HFFc6 (cell line): ENCODE measurements around the gene ANKRD16. TPM values are rescaled to one million over a fixed set of nuclear protein-coding genes. Genes with fewer than 3 reads are reported as not detected.
A peak's percentile ranks its signal among the peaks of the same experiment; 100 is the strongest.
"Not testable (repeated sequence)": the region's sequence is repeated elsewhere in the genome, so short reads cannot be mapped to it uniquely, and the experiment has no call there.

Experiments
- DNase-seq: peaks from one replicate; pipeline ENCODE4 v3.0.0-alpha.2; 2018
- H3K27ac Mint-ChIP-seq: 2 replicates; pipeline ENCODE4 v1.8.0; 2020; ENCODE audit warnings: mild to moderate bottlenecking, mixed read lengths
- H3K27me3 Mint-ChIP-seq: 2 replicates; pipeline ENCODE4 v1.8.0; 2021; ENCODE audit warnings: mild to moderate bottlenecking, moderate library complexity, mixed read lengths; ENCODE audit not compliant: insufficient read depth
- H3K36me3 Mint-ChIP-seq: 2 replicates; pipeline ENCODE4 v1.8.0; 2021; ENCODE audit warnings: low read depth, mixed read lengths
- H3K4me1 Mint-ChIP-seq: 2 replicates; pipeline ENCODE4 v1.8.0; 2020; ENCODE audit warnings: low read depth, mixed read lengths
- H3K4me3 Mint-ChIP-seq: 2 replicates; pipeline ENCODE4 v1.8.0; 2020; ENCODE audit warnings: mild to moderate bottlenecking, moderate library complexity, mixed read lengths
- H3K9me3 Mint-ChIP-seq: 2 replicates; pipeline ENCODE4 v1.8.0; 2020; ENCODE audit warnings: mild to moderate bottlenecking, mixed read lengths
- total RNA-seq, 6 experiments: library from RNA; stranded (reverse); fragmentation: NEBNext Ultra II Directional; extraction: Animal tissue kit (Norgen Biotek cat#: 25700); gene quantifications; 2 replicates in 1 of 6; 3 replicates in 5 of 6; pipeline ENCODE4 v1.2.3, GENCODE V29; 2021
- TF ChIP-seq, protein P1 (sequence below): fragments of 200-600 bp; sonication (generic); IDR thresholded peaks from 2 replicates; pipeline ENCODE4 v1.5.0; 2021; ENCODE audit warnings: antibody characterized with exemption, mild to moderate bottlenecking

Gene ANKRD16
- total RNA-seq, 6 experiments from 2014 or later = 4.7 to 6.7 (median 5.5) TPM

DNA sequence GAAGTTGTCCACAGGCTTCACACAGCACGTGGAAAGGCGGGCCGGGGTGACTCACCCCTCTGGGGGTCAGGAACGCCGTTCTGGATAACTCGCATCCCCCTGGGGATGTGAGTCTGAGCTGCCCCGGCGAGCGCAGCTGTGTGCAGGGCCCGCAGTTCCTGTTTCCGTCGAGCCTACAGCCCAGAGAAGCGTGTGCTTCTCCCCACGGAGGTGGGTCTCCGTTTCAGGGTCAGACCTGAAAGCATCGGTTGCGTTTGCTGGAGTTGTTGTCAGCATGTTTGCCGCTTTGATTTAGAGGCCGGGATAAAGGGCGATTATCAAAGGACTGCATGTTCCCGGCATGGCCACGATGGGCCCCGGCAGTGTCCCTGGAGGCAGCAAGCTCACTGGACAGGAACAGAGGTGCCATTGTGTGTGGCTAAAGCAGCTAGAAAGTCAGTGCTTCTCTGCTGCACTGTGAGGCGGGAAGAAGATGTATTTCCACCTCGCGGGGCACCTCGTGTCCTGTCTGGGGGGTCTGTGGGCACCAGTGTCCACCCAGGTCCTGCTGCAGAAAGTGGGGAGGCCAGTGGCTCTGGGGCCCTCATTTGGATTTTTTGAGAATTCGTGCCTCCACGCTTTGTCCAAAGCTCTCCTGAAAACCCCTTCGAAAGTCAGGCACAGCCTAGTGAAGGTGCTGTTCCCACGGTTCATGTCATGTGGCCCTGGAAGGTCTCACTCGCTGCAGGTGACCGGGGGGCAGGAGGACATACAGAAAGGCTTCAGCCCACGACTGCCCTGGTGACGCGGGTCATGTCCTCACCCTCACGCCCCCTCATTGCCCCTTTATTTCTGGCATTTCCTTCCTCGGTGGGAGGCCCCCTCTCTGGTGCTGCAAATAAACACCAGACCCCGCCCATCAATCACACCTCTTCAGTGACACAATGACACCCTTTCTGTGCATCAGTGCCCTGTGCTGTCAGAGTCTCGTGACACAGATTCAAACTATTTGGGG lies 49.1 kb downstream of the ANKRD16 start:
- no peak overlapping the region for H3K27ac Mint-ChIP-seq
- H3K27me3 Mint-ChIP-seq = peaks cover 4% of the 10 kb centered on the region
- TF ChIP-seq, protein P1, sequence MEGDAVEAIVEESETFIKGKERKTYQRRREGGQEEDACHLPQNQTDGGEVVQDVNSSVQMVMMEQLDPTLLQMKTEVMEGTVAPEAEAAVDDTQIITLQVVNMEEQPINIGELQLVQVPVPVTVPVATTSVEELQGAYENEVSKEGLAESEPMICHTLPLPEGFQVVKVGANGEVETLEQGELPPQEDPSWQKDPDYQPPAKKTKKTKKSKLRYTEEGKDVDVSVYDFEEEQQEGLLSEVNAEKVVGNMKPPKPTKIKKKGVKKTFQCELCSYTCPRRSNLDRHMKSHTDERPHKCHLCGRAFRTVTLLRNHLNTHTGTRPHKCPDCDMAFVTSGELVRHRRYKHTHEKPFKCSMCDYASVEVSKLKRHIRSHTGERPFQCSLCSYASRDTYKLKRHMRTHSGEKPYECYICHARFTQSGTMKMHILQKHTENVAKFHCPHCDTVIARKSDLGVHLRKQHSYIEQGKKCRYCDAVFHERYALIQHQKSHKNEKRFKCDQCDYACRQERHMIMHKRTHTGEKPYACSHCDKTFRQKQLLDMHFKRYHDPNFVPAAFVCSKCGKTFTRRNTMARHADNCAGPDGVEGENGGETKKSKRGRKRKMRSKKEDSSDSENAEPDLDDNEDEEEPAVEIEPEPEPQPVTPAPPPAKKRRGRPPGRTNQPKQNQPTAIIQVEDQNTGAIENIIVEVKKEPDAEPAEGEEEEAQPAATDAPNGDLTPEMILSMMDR = no peak
- no peak for DNase-seq
- H3K4me1 Mint-ChIP-seq = peaks cover 13% of the 10 kb centered on the region
- H3K9me3 Mint-ChIP-seq = no peaks in the 10 kb centered on the region
- H3K4me3 Mint-ChIP-seq = no peak overlapping the region
- H3K36me3 Mint-ChIP-seq = no peaks in the 10 kb centered on the region

DNA sequence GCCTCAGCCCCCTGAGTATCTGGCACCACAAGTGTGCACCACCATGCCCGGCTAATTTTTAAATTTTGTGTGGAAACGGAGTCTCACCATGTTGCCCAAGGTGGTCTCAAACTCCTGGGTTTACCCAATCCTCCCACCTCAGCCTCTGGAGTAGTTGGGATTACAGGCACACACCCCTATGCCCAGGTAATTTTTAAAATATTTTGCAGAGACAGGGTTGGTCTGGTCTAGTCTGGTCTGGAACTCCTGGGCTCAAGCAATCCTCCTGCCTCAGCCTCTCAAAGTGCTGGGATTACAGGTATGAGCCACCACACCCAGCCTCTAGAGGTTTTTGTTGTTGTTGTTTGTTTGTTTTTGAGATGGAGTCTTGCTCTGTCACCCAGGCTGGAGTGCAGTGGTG lies 53.5 kb downstream of the ANKRD16 start:
- not testable (repeated sequence) for H3K36me3 Mint-ChIP-seq, DNase-seq, H3K4me1 Mint-ChIP-seq, H3K4me3 Mint-ChIP-seq, H3K27ac Mint-ChIP-seq, H3K27me3 Mint-ChIP-seq, H3K9me3 Mint-ChIP-seq

DNA sequence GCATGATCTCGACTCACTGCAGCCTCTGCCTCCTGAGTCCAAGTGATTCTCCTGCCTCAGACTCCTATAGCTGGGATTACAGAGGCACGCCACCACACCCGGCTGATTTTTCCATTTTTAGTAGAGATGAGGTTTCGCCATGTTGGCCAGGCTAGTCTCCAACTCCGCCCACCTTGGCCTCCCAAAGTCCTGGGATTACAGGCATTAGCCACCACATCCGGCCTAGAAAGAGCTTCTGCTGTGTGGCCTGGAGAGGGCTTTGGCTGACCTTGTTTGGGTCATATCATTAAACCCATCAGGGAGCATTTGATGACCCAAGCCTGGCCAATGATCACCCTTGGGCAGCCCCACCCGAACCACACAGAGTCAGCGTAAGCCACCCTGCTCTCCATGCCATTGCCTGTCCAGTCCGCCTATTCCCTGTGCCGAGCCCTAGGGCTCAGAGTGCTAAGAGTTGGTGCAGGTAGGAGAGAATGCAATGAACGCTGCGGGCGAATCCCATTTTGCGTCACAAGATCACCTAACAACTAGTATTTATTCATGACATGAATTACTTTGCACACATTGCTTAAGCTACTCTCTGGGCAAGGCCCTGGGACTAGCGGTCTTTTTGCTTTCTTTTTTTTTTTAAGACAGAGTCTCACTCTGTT lies 54.1 kb downstream of the ANKRD16 start:
- peaks cover 5% of the 10 kb centered on the region; the same call in 1 of the 2 replicates for H3K4me1 Mint-ChIP-seq
- H3K27ac Mint-ChIP-seq = no peak overlapping the region
- TF ChIP-seq, protein P1 = no peak
- peaks cover 5% of the 10 kb centered on the region for H3K27me3 Mint-ChIP-seq
- no peaks in the 10 kb centered on the region for H3K9me3 Mint-ChIP-seq
- H3K36me3 Mint-ChIP-seq = no peaks in the 10 kb centered on the region
- H3K4me3 Mint-ChIP-seq = no peak overlapping the region
- DNase-seq = no peak

DNA sequence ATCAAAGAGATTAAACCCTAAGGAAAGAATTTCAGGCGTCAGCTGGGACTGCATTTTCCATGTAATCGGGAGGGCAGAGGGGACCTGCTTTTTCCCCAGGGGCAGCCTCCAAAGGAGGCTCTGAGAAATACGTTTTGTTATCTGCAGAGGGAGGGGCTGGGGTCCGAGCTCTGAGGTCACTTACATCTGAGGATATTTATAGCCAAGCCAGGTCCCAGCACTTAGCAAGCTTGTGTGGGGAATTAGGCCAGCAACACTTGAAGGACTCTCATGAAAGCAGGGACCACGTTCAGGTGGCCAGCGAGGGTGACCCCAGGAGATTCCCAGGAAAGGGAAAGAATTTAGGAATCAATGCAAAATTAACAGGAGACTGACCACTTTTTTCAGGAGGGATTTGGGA lies 55.9 kb downstream of the ANKRD16 start:
- TF ChIP-seq, protein P1 = no peak

DNA sequence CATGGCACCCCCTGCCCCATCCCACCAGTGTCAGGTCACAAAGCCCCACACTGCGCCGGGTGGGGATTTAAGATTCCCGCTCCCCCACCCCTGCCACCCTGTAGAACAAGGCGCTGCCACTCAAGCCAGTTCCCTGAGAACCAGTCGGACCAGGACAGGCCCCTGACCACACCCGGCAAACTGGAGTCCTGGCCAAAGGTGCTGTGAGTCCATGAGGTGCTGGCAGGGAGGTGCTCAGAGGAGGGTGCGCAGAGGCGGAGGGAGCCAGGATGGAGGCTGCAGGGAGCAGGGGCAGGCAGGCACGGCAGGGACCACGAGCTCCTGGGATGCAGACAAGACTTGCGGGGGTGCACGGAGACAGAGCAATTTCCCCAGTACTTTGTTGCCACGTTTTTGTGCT lies 56.7 kb downstream of the ANKRD16 start:
- peaks cover 10% of the 10 kb centered on the region; the same call in 1 of the 2 replicates for H3K4me1 Mint-ChIP-seq
- no peaks in the 10 kb centered on the region for H3K9me3 Mint-ChIP-seq
- TF ChIP-seq, protein P1 = no peak
- peaks cover 5% of the 10 kb centered on the region; the same call in 1 of the 2 replicates for H3K27me3 Mint-ChIP-seq
- H3K36me3 Mint-ChIP-seq = no peaks in the 10 kb centered on the region
- no peak for DNase-seq
- no peak overlapping the region for H3K27ac Mint-ChIP-seq
- no peak overlapping the region for H3K4me3 Mint-ChIP-seq

More for the DNA sequence above, 55.9 kb downstream of the ANKRD16 start:
- H3K9me3 Mint-ChIP-seq = no peaks in the 10 kb centered on the region
- peaks cover 5% of the 10 kb centered on the region; the same call in 1 of the 2 replicates for H3K27me3 Mint-ChIP-seq
- no peak overlapping the region for H3K27ac Mint-ChIP-seq
- peak overlapping the region; percentile 29; the same call in 1 of the 2 replicates for H3K4me3 Mint-ChIP-seq
- peaks cover 9% of the 10 kb centered on the region; the same call in 1 of the 2 replicates for H3K4me1 Mint-ChIP-seq
- no peak for DNase-seq
- H3K36me3 Mint-ChIP-seq = no peaks in the 10 kb centered on the region

DNA sequence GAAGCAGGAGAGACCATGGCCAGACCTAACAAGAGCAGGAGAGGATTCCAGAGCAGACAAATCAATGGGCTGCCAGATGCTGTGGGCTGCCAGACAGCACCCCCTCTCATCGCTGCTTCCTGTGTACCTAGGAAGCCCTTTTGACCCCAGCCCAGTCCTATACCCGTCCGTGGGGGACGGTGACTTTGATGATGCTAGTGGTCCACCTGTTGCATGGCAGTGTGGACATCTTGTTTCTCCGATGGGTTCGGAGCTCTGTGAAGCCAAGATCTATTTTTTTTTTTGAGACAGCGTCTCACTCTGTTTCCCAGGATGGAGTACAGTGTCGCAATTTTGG lies 58.3 kb downstream of the ANKRD16 start:
- Mint-ChIP-seq H3K36me3 (no peaks in the 10 kb centered on the region), H3K27ac (no peak overlapping the region), H3K4me1 (peaks cover 10% of the 10 kb centered on the region; the same call in 1 of the 2 replicates), H3K9me3 (no peaks in the 10 kb centered on the region), H3K27me3 (peaks cover 5% of the 10 kb centered on the region; the same call in 1 of the 2 replicates), H3K4me3 (no peak overlapping the region)
- TF ChIP-seq, protein P1 = no peak
- DNase-seq = no peak
